NCI-H1105 (cell line): Measurements from ENCODE around the gene MEX3A.
A peak's percentile ranks its signal among the peaks of the same experiment; 100 is the strongest.
"Not testable (repeated sequence)": the region's sequence is repeated elsewhere in the genome, so short reads cannot be mapped to it uniquely, and the experiment has no call there.

Source experiments
- DNase-seq: peaks from one replicate; lab custom pipeline; 2025; lab: John Stamatoyannopoulos, UW

MEX3A gene

GRCh38 chr1:156118177-156118868 lies 36.1 kb upstream of the MEX3A start:
- no peak for DNase-seq

GRCh38 chr1:156117414-156118176 lies 35.3 kb upstream of the MEX3A start:
- DNase-seq, result no peak

DNA sequence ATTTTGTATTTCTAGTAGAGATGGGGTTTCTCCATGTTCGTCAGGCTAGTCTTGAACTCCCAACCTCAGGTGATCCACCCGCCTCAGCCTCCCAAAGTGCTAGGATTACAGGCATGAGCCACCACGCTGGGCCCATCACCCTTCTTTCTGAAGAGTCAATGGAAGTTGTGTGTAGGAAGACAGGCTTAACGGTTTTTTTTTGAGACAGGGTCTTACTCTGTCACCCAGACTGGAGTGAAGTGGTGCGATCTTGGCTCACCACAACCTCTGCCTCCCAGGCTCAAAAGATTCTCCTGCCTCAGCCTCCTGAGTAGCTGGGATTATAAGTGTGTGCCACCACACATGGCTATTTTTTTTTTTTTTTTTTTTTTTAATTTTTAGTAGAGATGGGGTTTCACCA lies 34.5 kb upstream of the MEX3A start:
- not testable (repeated sequence) for DNase-seq

GRCh38 chr1:156115514-156116374 lies 33.5 kb upstream of the MEX3A start:
- DNase-seq, result peak; percentile 13

DNA sequence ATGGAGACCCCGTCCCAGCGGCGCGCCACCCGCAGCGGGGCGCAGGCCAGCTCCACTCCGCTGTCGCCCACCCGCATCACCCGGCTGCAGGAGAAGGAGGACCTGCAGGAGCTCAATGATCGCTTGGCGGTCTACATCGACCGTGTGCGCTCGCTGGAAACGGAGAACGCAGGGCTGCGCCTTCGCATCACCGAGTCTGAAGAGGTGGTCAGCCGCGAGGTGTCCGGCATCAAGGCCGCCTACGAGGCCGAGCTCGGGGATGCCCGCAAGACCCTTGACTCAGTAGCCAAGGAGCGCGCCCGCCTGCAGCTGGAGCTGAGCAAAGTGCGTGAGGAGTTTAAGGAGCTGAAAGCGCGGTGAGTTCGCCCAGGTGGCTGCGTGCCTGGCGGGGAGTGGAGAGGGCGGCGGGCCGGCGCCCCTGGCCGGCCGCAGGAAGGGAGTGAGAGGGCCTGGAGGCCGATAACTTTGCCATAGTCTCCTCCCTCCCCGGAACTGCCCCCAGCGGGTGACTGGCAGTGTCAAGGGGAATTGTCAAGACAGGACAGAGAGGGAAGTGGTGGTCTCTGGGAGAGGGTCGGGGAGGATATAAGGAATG lies 32.8 kb upstream of the MEX3A start:
- DNase-seq, result no peak

DNA sequence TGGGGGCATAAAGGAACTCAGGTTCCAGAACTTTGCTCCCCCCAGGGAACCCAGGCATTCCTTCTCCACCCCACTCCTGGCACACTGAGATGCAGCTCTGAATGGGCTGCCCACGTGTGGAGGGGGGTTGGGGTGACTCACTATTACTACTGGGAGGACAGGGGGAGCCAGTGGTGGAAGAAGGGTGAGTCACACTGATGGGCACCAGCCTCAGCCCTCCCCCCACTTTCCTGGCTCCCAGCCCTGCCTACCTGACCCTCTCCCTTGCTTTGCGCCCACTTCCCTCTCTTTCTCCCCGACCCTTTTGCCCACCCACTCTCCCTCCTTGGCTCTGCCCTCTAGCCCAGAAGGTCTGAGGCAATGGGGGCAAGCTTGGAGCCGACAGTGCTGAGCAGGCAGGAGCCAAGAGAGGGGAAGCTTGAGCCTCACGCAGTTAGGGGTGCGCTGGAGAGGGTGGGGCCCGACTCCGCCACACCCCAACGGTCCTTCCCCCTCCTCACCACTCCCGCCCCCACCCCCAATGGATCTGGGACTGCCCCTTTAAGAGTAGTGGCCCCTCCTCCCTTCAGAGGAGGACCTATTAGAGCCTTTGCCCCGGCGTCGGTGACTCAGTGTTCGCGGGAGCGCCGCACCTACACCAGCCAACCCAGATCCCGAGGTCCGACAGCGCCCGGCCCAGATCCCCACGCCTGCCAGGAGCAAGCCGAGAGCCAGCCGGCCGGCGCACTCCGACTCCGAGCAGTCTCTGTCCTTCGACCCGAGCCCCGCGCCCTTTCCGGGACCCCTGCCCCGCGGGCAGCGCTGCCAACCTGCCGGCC lies 32.0 kb upstream of the MEX3A start, which contains the start of gene LMNA:
Gene LMNA (plus strand): TSS at position 611 of the 818 bp plus-strand sequence. CDS start 208 bp downstream, outside the sequence.
- DNase-seq, result peak; percentile 57

- DNase-seq, result no peak
These were observed 31.2 kb upstream of the MEX3A start for GRCh38 chr1:156113282-156113950.

GRCh38 chr1:156112276-156113137 lies 30.2 kb upstream of the MEX3A start:
- no peak for DNase-seq

GRCh38 chr1:156111355-156111962 lies 29.2 kb upstream of the MEX3A start:
- no peak for DNase-seq

DNA sequence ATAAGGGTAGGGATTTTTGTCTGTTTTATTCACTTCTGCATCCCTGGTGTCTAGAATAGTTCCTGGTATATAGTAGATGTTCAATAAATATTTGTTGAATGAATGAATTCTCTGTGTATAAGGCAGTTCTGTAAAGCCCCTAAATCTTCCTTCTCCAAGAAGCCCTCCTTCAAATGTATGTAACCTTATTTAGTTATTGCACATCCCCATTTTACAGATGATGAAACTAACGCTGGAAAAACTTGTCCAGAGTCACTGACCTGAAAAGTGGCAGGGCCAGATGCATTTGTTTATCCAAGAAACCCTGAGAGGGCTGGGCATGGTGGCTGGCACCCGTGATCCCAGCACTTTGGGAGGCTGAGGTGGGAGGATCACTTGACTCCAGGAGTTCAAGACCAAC lies 28.0 kb upstream of the MEX3A start:
- no peak for DNase-seq

DNA sequence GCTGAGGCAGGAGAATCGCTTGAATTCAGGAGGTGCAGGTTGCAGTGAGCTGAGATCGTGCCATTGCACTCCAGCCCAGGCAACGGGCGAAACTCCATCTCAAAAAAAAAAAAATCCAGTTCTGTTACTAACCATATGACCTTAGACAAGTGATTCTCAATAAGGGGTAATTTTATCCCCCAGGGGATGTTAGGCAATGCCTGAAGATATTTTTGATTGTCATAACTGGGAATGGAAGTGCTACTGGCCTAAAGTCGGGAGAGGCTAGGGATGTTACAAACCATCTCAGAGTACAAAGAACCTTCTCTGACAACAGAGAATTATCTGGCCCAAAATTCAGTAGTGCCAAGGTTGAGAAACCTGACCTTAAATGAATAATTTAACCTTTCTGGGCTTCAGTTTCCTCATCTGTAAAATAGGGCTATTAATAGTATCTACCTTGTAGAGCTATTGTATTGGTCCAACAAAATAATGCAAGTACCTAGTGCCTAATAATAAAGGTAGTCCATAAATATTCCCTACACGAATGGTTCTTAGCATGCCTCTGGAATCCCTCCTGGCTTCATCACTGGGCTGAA lies 26.5 kb upstream of the MEX3A start:
- no peak for DNase-seq

DNA sequence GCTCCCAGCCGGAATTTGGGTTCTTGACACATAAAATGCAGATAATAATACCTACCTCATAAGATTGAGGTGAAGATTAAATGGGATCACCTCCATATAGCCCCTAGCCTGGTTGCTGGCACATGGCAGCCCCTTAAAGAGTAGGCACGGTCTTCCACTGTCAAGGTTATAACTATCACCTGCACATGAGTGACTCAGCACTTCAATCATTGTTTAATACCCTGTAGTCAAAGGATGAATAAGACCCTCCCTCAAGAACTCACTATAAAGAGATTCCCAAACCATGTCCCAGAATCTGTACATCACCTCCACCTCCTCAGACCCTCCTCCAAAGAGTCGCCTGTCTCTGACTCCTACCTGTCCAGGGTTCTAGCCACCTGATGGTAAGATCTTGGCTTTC lies 25.8 kb upstream of the MEX3A start:
- no peak for DNase-seq

DNA sequence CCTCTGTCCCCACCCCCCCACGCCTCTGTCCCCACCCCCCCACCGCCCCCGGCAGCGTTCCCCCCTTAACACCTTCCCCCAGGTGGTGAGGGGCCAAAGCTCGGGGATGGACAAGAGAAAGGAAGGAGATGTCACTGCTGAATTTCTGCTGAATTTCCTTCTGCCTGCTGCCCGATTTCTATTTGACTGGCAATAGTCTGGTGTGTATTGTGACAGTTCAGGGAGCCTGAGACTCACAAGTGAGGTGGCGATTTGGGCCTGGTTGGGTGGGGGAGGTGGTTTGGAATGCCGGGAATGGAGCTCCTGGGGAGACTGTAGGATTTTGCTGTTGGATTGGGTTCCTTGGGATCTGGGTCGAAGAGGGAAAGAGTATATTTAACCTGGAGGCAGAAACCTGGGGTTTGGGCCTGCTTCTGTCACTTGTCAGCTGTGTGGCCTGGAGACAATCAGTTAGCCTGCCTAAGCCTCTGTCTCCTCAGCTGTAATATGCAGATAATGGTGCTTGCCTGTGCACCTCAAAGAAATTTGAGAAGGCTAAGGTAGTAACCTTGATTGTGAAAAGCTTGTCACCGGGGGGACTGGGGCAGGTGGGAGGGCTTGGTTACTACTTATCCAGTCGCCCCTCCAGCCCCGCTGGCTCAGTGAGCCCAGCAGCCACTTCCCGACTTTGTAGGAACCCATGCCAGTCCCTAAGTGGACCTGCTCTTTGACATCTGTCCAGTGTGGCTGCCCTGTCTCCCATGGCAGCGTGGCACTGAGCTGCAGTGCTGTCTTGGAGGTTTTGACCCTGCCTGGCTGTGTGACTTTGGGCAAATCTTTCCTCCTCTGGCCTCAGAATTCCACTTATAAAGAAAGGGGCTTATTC lies 24.6 kb upstream of the MEX3A start:
- DNase-seq, result no peak

DNA sequence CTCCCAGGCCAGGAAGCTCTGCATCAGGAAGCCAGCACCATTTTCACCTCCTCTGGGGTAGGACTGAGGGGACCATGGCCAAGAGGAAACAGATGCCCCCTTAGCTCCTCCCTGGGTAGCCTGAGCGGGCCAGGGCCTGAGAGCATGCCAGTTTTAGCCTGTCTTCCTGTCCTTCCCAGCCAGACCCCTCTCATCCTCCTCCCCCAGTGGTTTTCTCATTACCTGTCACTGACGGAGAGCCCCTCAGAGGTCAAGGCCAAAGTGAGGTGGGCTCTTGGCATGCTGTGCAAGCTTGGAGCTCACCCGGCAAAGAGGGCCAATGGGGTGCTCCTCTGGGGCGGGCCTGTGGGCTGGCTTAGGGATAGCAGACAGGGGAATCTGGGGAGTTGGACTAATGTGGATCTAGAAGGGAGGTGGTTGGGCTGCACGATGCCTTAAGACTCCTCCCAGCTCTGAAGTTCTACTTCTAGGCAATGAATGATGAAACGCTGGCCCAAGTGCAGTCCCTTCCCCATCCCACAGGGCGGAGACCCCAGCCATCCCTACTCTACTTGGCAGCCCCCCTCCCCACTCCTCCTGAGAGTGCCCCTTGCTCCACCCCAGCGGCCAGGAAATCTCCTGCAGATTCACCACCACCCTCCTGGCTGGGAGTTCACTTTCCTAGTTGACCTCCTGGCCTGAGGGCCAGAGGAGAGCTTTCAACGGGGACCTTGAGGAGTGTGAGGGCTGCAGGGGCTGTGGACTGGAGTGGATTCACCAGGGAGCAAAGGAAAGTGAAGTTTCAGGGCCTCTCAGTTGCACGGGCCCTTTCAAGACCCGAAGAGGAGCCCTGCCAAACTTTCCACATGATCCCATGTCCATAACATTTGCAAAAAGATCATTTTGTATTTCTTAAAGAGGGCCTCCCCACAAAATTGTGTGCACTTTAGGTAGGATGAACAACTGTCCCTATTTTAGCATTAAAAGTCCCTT lies 22.9 kb upstream of the MEX3A start:
- no peak for DNase-seq

GRCh38 chr1:156104065-156104810 lies 22.0 kb upstream of the MEX3A start:
- no peak for DNase-seq

- no peak for DNase-seq
These were observed 21.3 kb upstream of the MEX3A start for GRCh38 chr1:156103521-156103947.
